ENCODE measurements around the gene FAH.

The FAH gene

GRCh38 chr15:80174017-80174746, 21.4 kb downstream of the FAH start:
- no peak for DNase-seq

- no peak for DNase-seq
Measured at GRCh38 chr15:80175436-80175835, 22.6 kb downstream of the FAH start.

- no peak for DNase-seq
Measured at GRCh38 chr15:80176443-80176842, 23.6 kb downstream of the FAH start.

DNA sequence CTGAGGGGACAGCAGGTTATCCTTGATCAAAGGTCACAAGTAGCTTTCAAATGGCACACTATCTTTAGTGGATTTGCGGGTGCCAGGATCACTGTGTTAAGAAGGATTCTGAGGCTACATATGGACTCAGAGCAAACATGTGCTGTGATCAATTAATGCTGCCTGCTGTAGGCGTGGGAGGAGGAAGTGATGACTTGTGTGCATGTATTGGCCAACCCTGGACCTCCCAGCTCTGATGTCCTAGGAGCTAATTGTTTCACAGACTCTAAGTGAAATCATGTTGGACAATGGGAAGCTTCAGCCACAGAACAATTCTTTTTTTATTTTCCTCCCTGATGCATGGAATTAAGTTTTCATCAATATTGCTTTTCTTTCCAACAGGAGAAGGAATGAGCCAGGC, 24.4 kb downstream of the FAH start:
- no peak for DNase-seq

DNA sequence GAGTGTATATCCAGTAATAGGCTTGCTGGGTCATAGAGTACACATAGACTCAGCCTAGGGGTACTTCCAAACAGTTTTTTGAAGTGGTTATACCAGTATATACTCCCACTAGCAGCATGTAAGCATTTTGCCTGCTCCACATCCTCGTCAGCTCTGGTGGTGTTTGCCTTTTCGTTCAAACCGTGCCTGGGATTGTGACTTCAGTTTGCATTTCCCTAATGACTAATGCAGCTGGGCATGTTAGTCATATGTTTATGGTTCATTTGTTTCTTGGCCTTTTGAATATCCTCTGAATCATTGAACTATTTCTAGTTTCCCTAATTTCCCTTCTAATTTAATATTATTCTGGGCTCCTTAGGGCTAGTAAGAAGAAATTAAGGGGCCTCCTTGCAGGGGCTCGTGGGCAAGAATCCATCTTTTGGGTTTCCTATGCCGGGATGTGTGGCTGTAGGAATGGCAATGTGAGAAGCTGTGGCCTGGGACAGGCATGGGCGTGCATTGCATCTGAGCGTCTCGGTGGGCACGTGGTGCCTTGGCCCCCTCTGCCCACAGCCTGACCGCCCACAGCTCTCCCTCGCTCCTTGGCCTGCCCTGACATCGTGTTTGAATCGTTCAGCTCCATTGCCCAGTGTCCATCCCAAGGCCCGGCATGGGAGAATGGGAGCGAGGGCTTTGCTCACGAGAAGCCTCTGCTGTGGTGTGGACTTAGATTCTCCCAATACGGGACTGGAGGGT, 26.4 kb downstream of the FAH start:
- DNase-seq: no peak

- no peak for DNase-seq
Measured at GRCh38 chr15:80179935-80180334, 27.1 kb downstream of the FAH start.

GRCh38 chr15:80180468-80180867, 27.7 kb downstream of the FAH start:
- DNase-seq: no peak

DNA sequence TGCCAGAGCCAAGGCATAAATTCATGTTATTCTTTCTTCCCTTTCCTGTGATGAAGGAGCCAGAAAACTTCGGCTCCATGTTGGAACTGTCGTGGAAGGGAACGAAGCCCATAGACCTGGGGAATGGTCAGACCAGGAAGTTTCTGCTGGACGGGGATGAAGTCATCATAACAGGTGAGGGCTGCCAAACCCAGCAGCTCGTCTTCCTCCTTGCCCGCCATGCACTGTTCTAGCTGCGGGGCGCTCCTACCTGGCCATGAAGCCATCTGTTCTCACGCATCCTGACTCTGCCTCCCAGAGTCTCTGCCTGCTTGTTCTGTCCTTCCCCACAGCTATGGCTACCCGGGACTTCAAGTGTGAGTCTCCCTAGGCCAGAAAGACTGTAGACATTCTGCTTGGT, 28.2 kb downstream of the FAH start:
- no peak for DNase-seq

DNA sequence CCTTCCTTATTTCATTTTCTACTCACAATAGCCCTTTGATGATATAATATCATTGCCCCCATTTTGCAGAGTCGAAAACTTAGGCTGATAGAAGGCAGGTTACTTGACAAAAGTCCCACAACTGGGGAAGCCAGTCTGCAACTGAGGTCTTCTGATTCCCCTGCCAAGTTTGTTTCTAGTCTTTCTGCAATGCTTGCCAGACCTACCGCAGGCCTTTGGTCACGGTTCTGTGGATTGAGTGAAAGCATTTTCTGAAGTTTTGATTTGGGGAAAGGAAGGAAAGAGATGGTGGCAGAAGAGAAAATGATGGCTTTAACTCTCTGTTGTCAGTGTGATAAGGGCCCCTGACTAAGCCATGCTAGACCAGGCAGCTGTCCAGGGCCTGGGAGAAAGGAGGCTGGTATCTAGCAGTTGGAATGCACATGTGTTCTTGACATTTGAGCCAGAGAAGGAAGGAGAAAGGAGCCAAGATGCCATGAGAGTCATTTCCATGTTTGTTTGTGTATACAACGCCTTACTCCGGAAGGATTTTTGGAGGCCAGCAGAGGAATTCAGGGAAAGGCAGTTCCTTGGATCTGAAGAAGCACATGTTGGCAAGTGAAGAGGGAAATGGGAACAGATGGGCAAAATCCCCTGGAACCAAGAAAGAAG, 29.9 kb downstream of the FAH start:
- no peak for DNase-seq

DNA sequence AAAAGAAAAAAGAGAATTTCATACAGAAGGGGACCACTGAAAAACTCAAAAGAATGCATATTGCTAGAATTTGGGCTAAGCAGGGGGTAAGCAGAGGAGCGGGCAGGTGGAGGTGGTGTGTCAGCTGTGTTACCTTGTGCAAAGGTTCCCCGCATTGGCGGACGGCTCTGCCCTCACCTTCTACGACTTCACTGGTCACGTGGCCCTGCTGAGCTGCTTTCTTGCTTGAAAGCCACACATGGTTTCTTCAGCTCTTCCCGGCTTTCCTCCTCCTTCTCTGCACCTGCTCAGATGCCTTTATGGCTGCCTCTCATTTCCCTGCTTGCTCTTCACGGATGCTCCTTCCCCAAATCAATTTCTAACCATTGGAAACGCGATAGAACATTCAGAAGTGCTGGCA, 30.5 kb downstream of the FAH start:
- DNase-seq: no peak

GRCh38 chr15:80183886-80184285, 31.1 kb downstream of the FAH start:
- DNase-seq: no peak

DNA sequence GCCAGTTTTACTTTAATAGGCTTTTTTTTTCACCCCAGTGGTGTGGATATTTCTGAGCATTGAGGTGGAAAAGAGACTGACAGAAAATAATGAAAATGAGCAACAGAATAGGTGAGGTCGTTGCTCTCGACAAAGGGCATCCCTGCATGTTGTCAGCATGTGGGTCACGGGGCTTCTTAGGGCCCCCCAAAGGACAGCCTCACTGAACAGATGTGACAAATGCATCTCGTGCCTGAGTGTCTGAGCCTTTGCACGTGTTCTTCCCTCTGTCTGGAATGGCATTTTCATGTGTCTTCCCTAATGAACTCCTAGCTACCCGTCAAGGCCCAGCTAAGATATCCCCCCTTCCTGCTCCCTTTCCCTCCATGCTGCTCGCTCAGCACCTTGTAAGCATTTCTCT, 31.8 kb downstream of the FAH start:
- no peak for DNase-seq

DNA sequence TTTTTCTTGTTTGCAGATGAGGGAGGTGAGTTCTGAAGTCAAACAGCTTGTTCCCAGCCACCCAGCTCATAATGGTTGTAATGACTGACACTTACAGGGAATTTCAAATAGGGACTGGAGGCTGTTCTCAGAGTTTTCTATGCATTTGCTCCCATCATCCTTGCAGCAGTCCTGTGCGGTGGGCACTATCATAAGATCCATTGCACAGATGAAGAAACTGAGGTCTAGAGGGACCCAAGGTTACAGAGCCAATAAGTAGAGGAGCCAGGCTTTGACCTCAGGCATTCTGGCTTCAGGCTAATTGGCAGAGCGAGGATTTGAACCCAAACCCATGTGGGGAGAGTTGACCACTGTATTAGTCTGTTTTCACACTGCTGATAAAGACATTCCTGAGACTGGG, 32.4 kb downstream of the FAH start:
- no peak for DNase-seq

DNA sequence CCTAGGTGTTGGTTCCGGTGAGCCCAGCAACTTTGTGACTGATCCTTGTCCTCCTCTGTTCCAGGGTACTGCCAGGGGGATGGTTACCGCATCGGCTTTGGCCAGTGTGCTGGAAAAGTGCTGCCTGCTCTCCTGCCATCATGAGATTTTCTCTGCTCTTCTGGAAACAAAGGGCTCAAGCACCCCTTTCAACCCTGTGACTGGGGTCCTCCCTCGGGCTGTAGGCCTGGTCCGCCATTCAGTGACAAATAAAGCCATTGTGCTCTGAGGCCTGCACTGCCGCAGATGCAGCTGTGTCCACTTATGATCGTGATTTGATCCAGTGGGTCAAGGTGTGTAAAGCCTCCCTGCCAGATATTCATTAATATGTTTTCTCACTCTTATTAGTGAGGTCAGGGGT, 33.3 kb downstream of the FAH start:
- DNase-seq: no peak

GRCh38 chr15:80186597-80186996, 33.8 kb downstream of the FAH start:
- no peak for DNase-seq

DNA sequence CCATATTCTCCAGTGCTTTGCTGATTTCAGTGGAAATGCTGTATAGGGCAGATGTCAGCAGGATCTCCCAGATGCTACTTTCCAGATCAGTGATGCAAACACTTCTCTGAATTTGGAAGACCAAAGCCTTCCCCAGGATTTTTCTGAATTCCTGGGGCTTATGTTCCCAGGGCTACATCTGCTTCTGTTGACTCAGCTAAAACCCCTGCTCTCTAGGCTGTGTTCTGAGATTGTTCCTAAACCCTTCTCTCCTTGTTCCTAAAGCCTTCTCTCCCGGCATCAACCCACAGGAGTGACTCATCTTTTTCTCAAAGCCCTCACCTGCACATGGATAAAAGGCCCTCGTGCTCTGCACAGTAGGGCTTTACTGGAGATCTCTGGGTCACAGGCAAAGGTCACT, 35.5 kb downstream of the FAH start:
- no peak for DNase-seq

GRCh38 chr15:80191198-80191597, 38.4 kb downstream of the FAH start:
- no peak for DNase-seq

- no peak for DNase-seq
Measured at GRCh38 chr15:80191897-80192595, 39.2 kb downstream of the FAH start.

GRCh38 chr15:80194186-80194585, 41.4 kb downstream of the FAH start:
- no peak for DNase-seq

DNA sequence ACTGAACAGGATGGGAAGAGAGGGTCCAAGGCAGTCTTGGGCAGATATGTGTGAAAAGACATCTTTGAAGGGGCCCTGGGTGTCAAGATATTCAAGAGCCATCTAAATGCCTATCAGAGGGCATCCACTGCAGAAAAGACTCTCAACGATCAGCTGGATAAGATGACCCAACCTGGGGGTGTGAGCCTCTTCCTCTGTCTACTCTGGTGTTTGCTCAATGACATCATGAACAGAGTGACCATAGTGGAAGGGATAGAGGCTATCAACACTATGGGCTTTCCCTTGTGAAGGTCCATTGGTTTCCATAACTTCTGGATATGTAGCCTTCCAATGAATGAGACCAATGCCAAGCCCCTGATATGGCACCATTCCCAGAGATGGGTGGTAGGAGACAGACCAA, 42.1 kb downstream of the FAH start:
- no peak for DNase-seq

DNA sequence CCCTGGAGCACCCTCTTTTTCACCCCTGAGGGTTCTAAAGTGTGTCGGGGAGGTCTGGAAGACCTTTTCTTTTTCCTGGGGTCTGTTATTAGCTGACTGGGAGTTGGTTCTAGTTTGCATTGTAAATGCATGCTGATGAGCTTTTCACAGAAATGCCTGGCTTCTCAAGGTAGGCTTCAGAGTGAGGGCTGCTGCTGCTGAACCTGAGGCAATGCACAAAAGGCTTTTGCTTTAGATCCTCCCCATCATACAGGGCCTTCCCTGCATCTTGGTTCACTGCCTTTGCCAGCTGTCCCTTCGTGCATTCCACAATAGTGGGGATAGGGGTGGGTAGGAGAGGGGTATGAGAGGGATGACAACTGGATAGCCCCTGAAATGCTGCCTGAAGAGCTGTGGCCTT, 46.6 kb downstream of the FAH start:
- DNase-seq: no peak

- DNase-seq: no peak
Measured at GRCh38 chr15:80199869-80200268, 47.1 kb downstream of the FAH start.

GRCh38 chr15:80201256-80202015, 48.6 kb downstream of the FAH start:
- DNase-seq: no peak

All from stimulated activated CD4-positive, alpha-beta T cell treated with anti-CD3 and anti-CD28 coated beads, Interleukin-1b, Interleukin-23, amount 100 ng/mL, for 48 hours (primary cell).